NB4 (cell line): ENCODE data around the gene LSAMP.
A peak's percentile ranks its signal among the peaks of the same experiment; 100 is the strongest.

Experiments used
- DNase-seq: peaks from one replicate; pipeline ENCODE4 v3.0.0; 2010; ENCODE audit warnings: low read depth
- H3K4me3 ChIP-seq: one replicate; pipeline ENCODE4 v1.5.1; 2011; ENCODE audit warnings: mild to moderate bottlenecking, low read depth, low read length, moderate library complexity
- CTCF ChIP-seq: IDR thresholded peaks from one replicate; pipeline ENCODE4 v1.5.1; 2012; ENCODE audit warnings: low read depth, low read length
- MAX ChIP-seq: IDR thresholded peaks from 2 replicates; pipeline ENCODE4 v1.6.1; 2011; ENCODE audit warnings: low read depth, low read length
- MYC ChIP-seq: IDR thresholded peaks from 2 replicates; pipeline ENCODE4 v1.6.1; 2011; ENCODE audit warnings: low read depth, low read length
- POLR2A ChIP-seq: IDR thresholded peaks from 2 replicates; pipeline ENCODE4 v1.6.1; 2011; ENCODE audit warnings: mild to moderate bottlenecking; ENCODE audit not compliant: insufficient read length; ENCODE audit errors: extremely low read depth

The LSAMP gene

GRCh38 chr3:115827495-115827894 lies 617.8 kb downstream of the LSAMP start:
- H3K4me3 ChIP-seq, result no peak overlapping the region
- TF ChIP-seq MAX, result no peak
- DNase-seq, result no peak

GRCh38 chr3:115825046-115825445 lies 620.2 kb downstream of the LSAMP start:
- TF ChIP-seq MAX (no peak), MYC (no peak), POLR2A (no peak), CTCF (no peak)
- no peak overlapping the region for H3K4me3 ChIP-seq
- no peak for DNase-seq

GRCh38 chr3:115823083-115823482 lies 622.2 kb downstream of the LSAMP start:
- TF ChIP-seq MAX (no peak), CTCF (no peak), POLR2A (no peak), MYC (no peak)
- DNase-seq, result no peak
- H3K4me3 ChIP-seq, result no peak overlapping the region

- DNase-seq, result no peak
- no peak overlapping the region for H3K4me3 ChIP-seq
- TF ChIP-seq CTCF, result no peak
- no peak for TF ChIP-seq MAX
- no peak for TF ChIP-seq POLR2A
- no peak for TF ChIP-seq MYC
These were observed 622.7 kb downstream of the LSAMP start for GRCh38 chr3:115822579-115822978.

GRCh38 chr3:115819785-115820384 lies 625.4 kb downstream of the LSAMP start:
- H3K4me3 ChIP-seq, result no peak overlapping the region
- DNase-seq, result peak; percentile 74
- no peak for TF ChIP-seq POLR2A
- peak; percentile 73; the same call in 1 of the 2 replicates for TF ChIP-seq MAX
- TF ChIP-seq MYC, result peak; percentile 45; the same call in 1 of the 2 replicates
- peak; percentile 96 for TF ChIP-seq CTCF

GRCh38 chr3:115814778-115815380 lies 630.4 kb downstream of the LSAMP start:
- H3K4me3 ChIP-seq, result no peak overlapping the region

More at GRCh38 chr3:115814778-115815380, 630.4 kb downstream of the LSAMP start:
- TF ChIP-seq CTCF, result peak; percentile 83
- no peak for TF ChIP-seq MAX
- peak; percentile 61 for DNase-seq
